ENCODE results near the gene SMOC2. TPM values are rescaled to one million over a fixed set of nuclear protein-coding genes. Genes with fewer than 3 reads are reported as not detected.

The SMOC2 gene
- total and polyA plus RNA-seq, 2 of the 13 experiments (the other 11 are each of a cell fraction or from before 2014, with no cell fraction given): not detected

DNA sequence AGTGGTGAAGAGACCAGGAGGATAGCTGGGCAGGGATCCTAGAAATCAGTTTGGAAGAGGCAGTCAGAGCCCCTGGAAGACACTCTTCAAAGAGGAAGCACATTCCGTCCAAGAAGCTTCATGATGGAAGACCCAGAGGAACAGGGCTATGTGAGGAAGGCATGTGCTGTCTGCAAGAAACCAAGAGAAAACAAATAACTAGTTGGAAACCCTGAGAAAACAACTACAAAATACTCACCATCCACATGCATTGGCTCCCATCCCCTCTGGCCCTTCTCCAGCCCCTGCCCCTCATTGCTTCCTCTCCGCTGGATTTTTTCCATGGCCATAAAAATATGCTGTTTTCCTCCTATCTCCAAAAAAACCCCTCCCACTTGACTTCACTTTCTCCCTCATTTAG, 40.9 kb upstream of the SMOC2 start:
- Histone ChIP-seq H3K27ac (ENCODE audit: extremely low read length, insufficient read depth, low read length) (no peak overlapping the region), H3K4me1 (ENCODE audit: insufficient read depth, low read length) (no peaks in the 10 kb centered on the region), H3K4me3 (replicated peaks in 1 of 3; ENCODE audit: insufficient read depth in 1 of 3, low read depth in 2 of 3, low read length in 3 of 3) (no peak overlapping the region), H3K27me3 (ENCODE audit: control insufficient read depth in 1 of 2, insufficient read depth in 2 of 2, low read length in 2 of 2) (peaks cover 7 to 34% of the 10 kb centered on the region in 2 experiments; a peak in 4 of 5 replicates), H3K36me3 (replicated peaks in 1 of 2; ENCODE audit: control insufficient read depth in 1 of 2, insufficient read depth in 2 of 2, low read length in 2 of 2) (no peaks in the 10 kb centered on the region), H2AFZ (ENCODE audit: low read length) (no peak overlapping the region), H3K79me2 (ENCODE audit: insufficient read depth, low read length) (no peaks in the 10 kb centered on the region), H3K9me3 (ENCODE audit: low read length) (no peaks in the 10 kb centered on the region), H4K20me1 (ENCODE audit: insufficient read depth, low read length) (no peaks in the 10 kb centered on the region), H3K9ac (ENCODE audit: insufficient read depth, low read depth, low read length) (no peak overlapping the region), H3K4me2 (ENCODE audit: low read depth, low read length) (no peak overlapping the region)
- no peak for ATAC-seq
- intact Hi-C loops (cut with micrococcal nuclease; ENCODE audit: unreplicated experiment): no loop called here
- ChIA-PET CTCF (ENCODE audit: low intra/inter-chr PET ratio, low total read pairs) (no interaction called here), POLR2A (no interaction called here)
- TF ChIP-seq BATF2 (CRISPR knock-in tag; IDR thresholded peaks at IDR 0.05) (no peak), NFYB (CRISPR knock-in tag; IDR thresholded peaks at IDR 0.05) (no peak), RAD21 (CRISPR knock-in tag; IDR thresholded peaks at IDR 0.05) (no peak), KMT2B (CRISPR knock-in tag; IDR thresholded peaks at IDR 0.05) (no peak)
- no peak for DNase-seq (ENCODE audit: low spot score)
- WGBS (ENCODE audit: low lambda C conversion rate): 15% methylated on average over 2 of the region's 2 CpGs
- FAIRE-seq: no peak
- in situ Hi-C loops (cut with HindIII; ENCODE audit: extremely low pct_ligation_motif_present, low pct_unique_long_range_greater_than_20kb): no loop called here
- no TSS peak for BruUV-seq (replicated peaks)

DNA sequence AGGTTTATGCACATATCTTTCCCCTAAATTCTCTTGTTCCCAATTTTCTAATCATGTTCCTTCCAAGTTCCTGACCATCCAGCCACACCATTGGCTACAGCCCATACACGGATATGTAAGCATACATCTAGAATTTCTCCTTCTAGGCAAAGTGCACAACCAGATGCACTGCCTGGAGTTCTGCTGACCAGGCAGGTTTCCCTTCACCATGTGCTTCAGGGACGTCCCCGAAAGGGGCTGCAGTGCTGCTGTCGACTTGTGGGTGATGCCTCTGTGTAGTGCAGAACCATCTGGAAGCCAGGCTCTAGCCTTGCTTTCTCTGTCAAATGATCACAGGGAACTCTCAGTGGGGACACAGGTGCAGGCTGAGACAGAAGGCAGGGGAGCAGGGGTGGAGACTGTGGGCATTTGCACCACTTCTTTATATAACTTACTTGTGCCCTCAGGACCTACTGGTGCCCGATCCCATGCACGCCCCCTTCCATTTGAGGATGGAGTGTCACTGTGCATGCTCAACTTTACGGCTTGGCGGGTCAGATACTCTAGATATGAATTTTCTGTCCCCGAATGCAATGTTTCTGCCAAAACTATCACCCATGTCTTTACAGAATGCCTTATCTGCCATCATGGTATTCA, 37.5 kb upstream of the SMOC2 start:
- no peaks in the 10 kb centered on the region for H4K20me1 ChIP-seq (ENCODE audit: insufficient read depth, low read length)
- intact Hi-C loops (cut with micrococcal nuclease; ENCODE audit: unreplicated experiment): no loop called here
- POLR2A ChIA-PET: no interaction called here
- TF ChIP-seq MAFK (conservative IDR thresholded peaks at IDR 0.05 in 1 of 2, IDR thresholded peaks at IDR 0.05 in 1 of 2; ENCODE audit: low read length in 2 of 2) (peak; percentile 66 to 79), MAFF (IDR thresholded peaks at IDR 0.05; ENCODE audit: low read depth, low read length) (peak; percentile 53; the same call in 1 of the 2 replicates), ZNF30 (CRISPR knock-in tag; IDR thresholded peaks at IDR 0.05) (no peak)
- H3K27me3 ChIP-seq (ENCODE audit: control insufficient read depth in 1 of 2, insufficient read depth in 2 of 2, low read length in 2 of 2): peaks cover 7 to 33% of the 10 kb centered on the region in 2 experiments
- CTCF ChIA-PET (ENCODE audit: low intra/inter-chr PET ratio, low total read pairs): no interaction called here
- DNase-seq (ENCODE audit: low spot score) (no peak), ATAC-seq (no peak), FAIRE-seq (no peak)
- in situ Hi-C loops (cut with HindIII; ENCODE audit: extremely low pct_ligation_motif_present, low pct_unique_long_range_greater_than_20kb): no loop called here
- no peak overlapping the region for H3K27ac ChIP-seq (ENCODE audit: extremely low read length, insufficient read depth, low read length)
- no peaks in the 10 kb centered on the region for H3K4me1 ChIP-seq (ENCODE audit: insufficient read depth, low read length)
- no peak overlapping the region for H2AFZ ChIP-seq (ENCODE audit: low read length)
- whole genome bisulfite sequencing (ENCODE audit: low lambda C conversion rate): 10% methylated on average over 8 of the region's 9 CpGs
- no TSS peak for BruUV-seq (replicated peaks)
- H3K4me2 ChIP-seq (ENCODE audit: low read depth, low read length): no peak overlapping the region
- no peak overlapping the region for H3K9ac ChIP-seq (ENCODE audit: insufficient read depth, low read depth, low read length)
- no peaks in the 10 kb centered on the region for H3K9me3 ChIP-seq (ENCODE audit: low read length)
- H3K36me3 ChIP-seq (replicated peaks in 1 of 2; ENCODE audit: control insufficient read depth in 1 of 2, insufficient read depth in 2 of 2, low read length in 2 of 2): no peaks in the 10 kb centered on the region
- no peak overlapping the region for H3K4me3 ChIP-seq (replicated peaks in 1 of 3; ENCODE audit: insufficient read depth in 1 of 3, low read depth in 2 of 3, low read length in 3 of 3)
- no peaks in the 10 kb centered on the region for H3K79me2 ChIP-seq (ENCODE audit: insufficient read depth, low read length)

All from HepG2 (cell line).